K562 (cell line): Measurements from ENCODE around the gene ZNF268.

Experiments used
- GTF2F1 ChIP-seq: IDR thresholded peaks from 2 replicates; pipeline ENCODE4 v1.6.1; 2011; ENCODE audit warnings: low read depth, low read length, improper control_type of control experiment
- KLF13 ChIP-seq: fragments of 450-650 bp; IDR thresholded peaks from 2 replicates; pipeline ENCODE4 v1.6.1; 2016; ENCODE audit warnings: missing genetic modification characterization, low read depth, mild to moderate bottlenecking, missing compliant biosample characterization, moderate library complexity, borderline replicate concordance
- MAX ChIP-seq: sonication (generic); formaldehyde crosslinking; IDR thresholded peaks from 2 replicates; pipeline ENCODE4 v1.9.0; 2022; ENCODE audit warnings: mild to moderate bottlenecking, missing genetic modification reagents
- NFRKB ChIP-seq: fragments of 450-650 bp; IDR thresholded peaks from 2 replicates; pipeline ENCODE4 v1.6.1; 2016; ENCODE audit warnings: low read depth
- ZNF311 ChIP-seq: fragments of 250-450 bp; sonication (Bioruptor Pico); IDR thresholded peaks from 2 replicates; pipeline ENCODE4 v1.4.0; 2020; ENCODE audit warnings: mild to moderate bottlenecking, moderate library complexity
- TF ChIP-seq, protein P1 (sequence below): sonication (generic); formaldehyde crosslinking; IDR thresholded peaks from 2 replicates; pipeline ENCODE4 v1.8.1; 2023; ENCODE audit warnings: missing genetic modification reagents, mild to moderate bottlenecking, borderline replicate concordance

DNA sequence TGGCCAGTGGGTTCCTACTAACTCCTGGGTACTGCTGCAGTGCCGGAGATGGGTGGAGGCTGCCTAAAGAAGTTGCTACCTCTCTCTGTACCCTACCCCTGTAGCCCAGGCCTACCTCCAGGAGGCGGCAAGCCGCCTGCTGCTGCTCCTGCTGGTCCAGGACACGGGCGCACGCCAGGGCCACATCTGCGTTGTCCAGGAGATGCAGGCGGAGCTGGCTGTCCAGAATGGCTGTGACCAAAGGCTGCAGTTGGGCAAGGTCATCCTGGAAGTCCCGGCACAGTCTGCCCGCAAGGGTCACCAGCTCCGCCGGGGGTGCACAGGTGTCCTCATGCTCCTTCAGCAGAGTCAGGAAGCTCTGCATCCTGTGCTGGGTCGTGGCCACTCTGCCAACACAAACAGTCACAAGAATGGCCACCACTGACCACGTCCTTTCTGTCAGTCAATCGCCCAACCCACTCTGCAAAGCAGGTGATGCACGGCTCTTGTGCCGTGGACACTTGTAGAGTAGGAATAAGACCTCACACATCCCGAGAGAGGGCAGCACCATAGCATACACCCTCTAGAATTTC is 52.8 kb downstream of the ZNF268 start:
- TF ChIP-seq MAX, result no peak
- no peak for TF ChIP-seq GTF2F1
- TF ChIP-seq, protein P1, sequence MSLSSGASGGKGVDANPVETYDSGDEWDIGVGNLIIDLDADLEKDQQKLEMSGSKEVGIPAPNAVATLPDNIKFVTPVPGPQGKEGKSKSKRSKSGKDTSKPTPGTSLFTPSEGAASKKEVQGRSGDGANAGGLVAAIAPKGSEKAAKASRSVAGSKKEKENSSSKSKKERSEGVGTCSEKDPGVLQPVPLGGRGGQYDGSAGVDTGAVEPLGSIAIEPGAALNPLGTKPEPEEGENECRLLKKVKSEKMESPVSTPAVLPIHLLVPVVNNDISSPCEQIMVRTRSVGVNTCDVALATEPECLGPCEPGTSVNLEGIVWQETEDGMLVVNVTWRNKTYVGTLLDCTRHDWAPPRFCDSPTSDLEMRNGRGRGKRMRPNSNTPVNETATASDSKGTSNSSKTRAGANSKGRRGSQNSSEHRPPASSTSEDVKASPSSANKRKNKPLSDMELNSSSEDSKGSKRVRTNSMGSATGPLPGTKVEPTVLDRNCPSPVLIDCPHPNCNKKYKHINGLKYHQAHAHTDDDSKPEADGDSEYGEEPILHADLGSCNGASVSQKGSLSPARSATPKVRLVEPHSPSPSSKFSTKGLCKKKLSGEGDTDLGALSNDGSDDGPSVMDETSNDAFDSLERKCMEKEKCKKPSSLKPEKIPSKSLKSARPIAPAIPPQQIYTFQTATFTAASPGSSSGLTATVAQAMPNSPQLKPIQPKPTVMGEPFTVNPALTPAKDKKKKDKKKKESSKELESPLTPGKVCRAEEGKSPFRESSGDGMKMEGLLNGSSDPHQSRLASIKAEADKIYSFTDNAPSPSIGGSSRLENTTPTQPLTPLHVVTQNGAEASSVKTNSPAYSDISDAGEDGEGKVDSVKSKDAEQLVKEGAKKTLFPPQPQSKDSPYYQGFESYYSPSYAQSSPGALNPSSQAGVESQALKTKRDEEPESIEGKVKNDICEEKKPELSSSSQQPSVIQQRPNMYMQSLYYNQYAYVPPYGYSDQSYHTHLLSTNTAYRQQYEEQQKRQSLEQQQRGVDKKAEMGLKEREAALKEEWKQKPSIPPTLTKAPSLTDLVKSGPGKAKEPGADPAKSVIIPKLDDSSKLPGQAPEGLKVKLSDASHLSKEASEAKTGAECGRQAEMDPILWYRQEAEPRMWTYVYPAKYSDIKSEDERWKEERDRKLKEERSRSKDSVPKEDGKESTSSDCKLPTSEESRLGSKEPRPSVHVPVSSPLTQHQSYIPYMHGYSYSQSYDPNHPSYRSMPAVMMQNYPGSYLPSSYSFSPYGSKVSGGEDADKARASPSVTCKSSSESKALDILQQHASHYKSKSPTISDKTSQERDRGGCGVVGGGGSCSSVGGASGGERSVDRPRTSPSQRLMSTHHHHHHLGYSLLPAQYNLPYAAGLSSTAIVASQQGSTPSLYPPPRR (CRISPR knock-in tag), result no peak
- TF ChIP-seq ZNF311 (CRISPR knock-in tag), result no peak
- TF ChIP-seq NFRKB, result no peak
- no peak for TF ChIP-seq KLF13 (tag)
